Body of pancreas (tissue), 4 donors: Measurements from ENCODE around the gene JADE1. TPM values are rescaled to one million over a fixed set of nuclear protein-coding genes. Genes with fewer than 3 reads are reported as not detected.

Experiments used
- ATAC-seq: fragments of 150-250 bp; one replicate; pipeline ENCODE4 v1.9.1; 2016
- DNase-seq, 4 donors: peaks; one replicate each; pipeline ENCODE4 v3.0.0-alpha.2; 2019
- H3K27ac ChIP-seq, 4 donors: fragments of 200-600 bp; sonication (generic); 1 replicate in 3 of 4; 2 replicates in 1 of 4; pipeline versions ENCODE4 v1.5.1 to v1.6.1; 2016 to 2019; ENCODE audit warnings: mild to moderate bottlenecking in 1 of 4, mixed read lengths in 1 of 4, moderate library complexity in 1 of 4
- H3K27me3 ChIP-seq, 2 donors: fragments of 200-600 bp; sonication (generic); one replicate each; pipeline ENCODE4 v1.6.0; 2016; ENCODE audit warnings: mild to moderate bottlenecking in 1 of 2
- H3K36me3 ChIP-seq, 2 donors: fragments of 200-600 bp; sonication (generic); replicated peaks in 1 of 2; 2 replicates each; pipeline ENCODE4 v1.5.1; 2016; ENCODE audit warnings: low read depth in 2 of 2; ENCODE audit not compliant: insufficient read depth in 1 of 2
- H3K4me1 ChIP-seq: fragments of 200-600 bp; sonication (generic); one replicate; pipeline ENCODE4 v1.6.0; 2016
- H3K4me3 ChIP-seq, 2 donors: fragments of 200-600 bp; sonication (generic); 1 replicate in 1 of 2; 2 replicates in 1 of 2; pipeline ENCODE4 v1.5.1; 2016 to 2019
- H3K9me3 ChIP-seq, 3 donors: fragments of 200-600 bp; sonication (generic); 1 replicate in 2 of 3; 2 replicates in 1 of 3; pipeline ENCODE4 v1.5.1; 2016
- POLR2A ChIP-seq, 3 donors: fragments of 450-650 bp; IDR thresholded peaks; one replicate each; pipeline ENCODE4 v1.6.1; 2016; ENCODE audit warnings: antibody characterized with exemption in 3 of 3, mild to moderate bottlenecking in 2 of 3
- WGBS, 2 donors: methylation state at CpG; one replicate each; pipeline ENCODE4 v1.1.5; 2017; 5-methylcytosine and 5-hydroxymethylcytosine counted together
- intact Hi-C: fragments of 100-400 bp; cut with DNase I; formaldehyde crosslinking; loops from one replicate; pipeline ENCODE4 v1.15.1; 2023
- total RNA-seq, 2 donors: library from RNA; depleted of rRNA; stranded (reverse); fragments of >200 nt; gene quantifications; one replicate each; pipeline ENCODE4 v1.1.0, GENCODE V29; 2016
- TF ChIP-seq, protein P1 (sequence below), 7 experiments: fragments of 450-650 bp in 4 of 7; fragments of 200-600 bp in 3 of 7; sonication (generic) in 3 of 7; IDR thresholded peaks; one replicate each; pipeline ENCODE4 v1.5.1; 2016 to 2019; ENCODE audit warnings: antibody characterized with exemption in 7 of 7

JADE1 gene
- total RNA-seq, 2 donors from 2014 or later = 44.4 to 50.4 TPM

DNA sequence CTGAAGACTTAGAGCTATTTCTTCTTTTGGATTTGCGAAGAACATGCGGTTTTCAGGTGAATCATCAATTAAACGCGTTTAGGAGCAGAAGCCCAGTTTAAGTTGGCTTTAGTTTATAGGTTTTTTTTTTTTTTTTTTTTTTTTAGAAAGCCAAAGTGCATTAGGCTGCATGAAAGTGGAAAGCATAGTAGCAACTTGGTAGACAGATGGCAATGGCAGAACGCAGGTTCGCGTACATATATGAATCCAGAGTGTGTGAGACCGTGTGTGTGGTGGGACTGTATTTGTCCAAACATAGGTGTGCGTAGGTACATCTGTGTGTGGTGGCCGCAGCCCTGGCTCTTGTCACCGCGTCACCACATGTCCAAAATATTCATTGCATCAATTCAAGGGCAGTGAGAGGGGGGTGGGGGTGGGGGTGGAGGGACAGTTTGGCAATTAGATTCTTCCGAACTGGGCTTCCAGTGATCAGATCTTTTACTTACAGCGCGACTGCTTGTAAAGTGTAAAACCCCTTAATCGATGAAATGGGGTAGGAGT, 901 bp downstream of the JADE1 start:
- Histone ChIP-seq H3K27ac (peak overlapping the region; percentile 98 to 99 (median 98)), H3K4me1 (peaks cover 36% of the 10 kb centered on the region), H3K36me3 (no peaks in the 10 kb centered on the region), H3K27me3 (no peaks in the 10 kb centered on the region), H3K4me3 (peak overlapping the region; percentile 82 to 93), H3K9me3 (no peaks in the 10 kb centered on the region)
- DNase-seq (peak; percentile 60 to 74 (median 66)), ATAC-seq (peak; percentile 16)
- 0% methylated on average over 16 of the region's 16 CpGs for WGBS, 2 donors
- intact Hi-C loops = no loop called here
- TF ChIP-seq, protein P1, sequence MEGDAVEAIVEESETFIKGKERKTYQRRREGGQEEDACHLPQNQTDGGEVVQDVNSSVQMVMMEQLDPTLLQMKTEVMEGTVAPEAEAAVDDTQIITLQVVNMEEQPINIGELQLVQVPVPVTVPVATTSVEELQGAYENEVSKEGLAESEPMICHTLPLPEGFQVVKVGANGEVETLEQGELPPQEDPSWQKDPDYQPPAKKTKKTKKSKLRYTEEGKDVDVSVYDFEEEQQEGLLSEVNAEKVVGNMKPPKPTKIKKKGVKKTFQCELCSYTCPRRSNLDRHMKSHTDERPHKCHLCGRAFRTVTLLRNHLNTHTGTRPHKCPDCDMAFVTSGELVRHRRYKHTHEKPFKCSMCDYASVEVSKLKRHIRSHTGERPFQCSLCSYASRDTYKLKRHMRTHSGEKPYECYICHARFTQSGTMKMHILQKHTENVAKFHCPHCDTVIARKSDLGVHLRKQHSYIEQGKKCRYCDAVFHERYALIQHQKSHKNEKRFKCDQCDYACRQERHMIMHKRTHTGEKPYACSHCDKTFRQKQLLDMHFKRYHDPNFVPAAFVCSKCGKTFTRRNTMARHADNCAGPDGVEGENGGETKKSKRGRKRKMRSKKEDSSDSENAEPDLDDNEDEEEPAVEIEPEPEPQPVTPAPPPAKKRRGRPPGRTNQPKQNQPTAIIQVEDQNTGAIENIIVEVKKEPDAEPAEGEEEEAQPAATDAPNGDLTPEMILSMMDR (IDR thresholded peaks at IDR 0.05) = peak in 1 of 7 experiments; percentile 22
- peak in 1 of 3 donors; percentile 21 for TF ChIP-seq POLR2A (IDR thresholded peaks at IDR 0.05)

GRCh38 chr4:128810871-128811570, 1.5 kb downstream of the JADE1 start:
- H3K27me3 ChIP-seq = no peaks in the 10 kb centered on the region
- peak; percentile 91 to 94 (median 92) for DNase-seq
- peak; percentile 86 to 88 (median 86) for TF ChIP-seq POLR2A (IDR thresholded peaks at IDR 0.05)
- TF ChIP-seq, protein P1 (IDR thresholded peaks at IDR 0.05) = peak in 3 of 7 experiments; percentile 20 to 40 (median 25)
- H3K4me3 ChIP-seq = peak overlapping the region; percentile 80 to 82
- no peaks in the 10 kb centered on the region for H3K9me3 ChIP-seq
- H3K4me1 ChIP-seq = peaks cover 42% of the 10 kb centered on the region
- no peaks in the 10 kb centered on the region for H3K36me3 ChIP-seq
- ATAC-seq = peak; percentile 71
- intact Hi-C loops = no loop called here
- peak overlapping the region; percentile 98 to 99 (median 98) for H3K27ac ChIP-seq
- WGBS, 2 donors = 0% methylated on average over 6 to 48 of the region's 50 CpGs

- 0 to 1% methylated on average over 9 to 103 of the region's 123 CpGs for WGBS, 2 donors
- intact Hi-C loops = no loop called here
- TF ChIP-seq POLR2A (IDR thresholded peaks at IDR 0.05) = peak; percentile 69 to 77 (median 75)
- TF ChIP-seq, protein P1 (IDR thresholded peaks at IDR 0.05) = no peak
Measured at GRCh38 chr4:128811571-128812441, 2.3 kb downstream of the JADE1 start.

GRCh38 chr4:128812442-128813235, 3.1 kb downstream of the JADE1 start:
- peak overlapping the region; percentile 98 to 99 (median 98) for H3K27ac ChIP-seq
- no peaks in the 10 kb centered on the region for H3K36me3 ChIP-seq
- 0 to 2% methylated on average over 16 to 33 of the region's 33 CpGs for WGBS, 2 donors
- ATAC-seq (peak; percentile 0), DNase-seq (peak; percentile 38 to 51 (median 45))
- intact Hi-C loops = no loop called here
- H3K27me3 ChIP-seq = no peaks in the 10 kb centered on the region
- no peak for TF ChIP-seq POLR2A (IDR thresholded peaks at IDR 0.05)
- TF ChIP-seq, protein P1 (IDR thresholded peaks at IDR 0.05) = no peak
- peaks cover 57% of the 10 kb centered on the region for H3K4me1 ChIP-seq
- H3K9me3 ChIP-seq = no peaks in the 10 kb centered on the region
- peak overlapping the region; percentile 4 to 59 for H3K4me3 ChIP-seq

More at GRCh38 chr4:128811571-128812441, 2.3 kb downstream of the JADE1 start:
- Histone ChIP-seq H3K27me3 (no peaks in the 10 kb centered on the region), H3K4me3 (peak overlapping the region; percentile 80 to 82), H3K9me3 (no peaks in the 10 kb centered on the region), H3K36me3 (no peaks in the 10 kb centered on the region), H3K4me1 (peaks cover 49% of the 10 kb centered on the region), H3K27ac (peak overlapping the region; percentile 98 to 99 (median 98))
- DNase-seq = peak; percentile 85 to 93 (median 90)
- peak; percentile 58 for ATAC-seq
